ENCODE measurements around the gene LRRC58.

DNA sequence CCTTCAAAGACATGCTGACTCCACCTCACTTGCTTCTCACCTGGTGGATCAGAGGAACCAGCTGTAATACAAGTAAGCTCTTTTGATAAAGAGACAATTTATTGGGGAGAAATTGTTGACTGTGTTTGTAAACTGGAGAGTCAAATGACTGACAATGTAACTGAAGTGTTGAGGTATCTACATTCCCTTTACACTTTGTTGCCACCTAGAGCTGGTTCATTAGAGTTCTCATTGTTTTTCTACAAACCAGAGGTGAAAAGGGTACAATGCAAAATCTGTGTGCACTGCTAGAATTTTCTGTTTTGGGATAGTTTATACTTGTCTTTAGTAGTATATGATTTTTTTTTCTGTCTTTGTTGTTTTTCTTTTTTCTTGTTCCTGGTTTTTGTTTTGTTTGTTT lies 8.7 kb upstream of the LRRC58 start:
- TF ChIP-seq, protein P1, sequence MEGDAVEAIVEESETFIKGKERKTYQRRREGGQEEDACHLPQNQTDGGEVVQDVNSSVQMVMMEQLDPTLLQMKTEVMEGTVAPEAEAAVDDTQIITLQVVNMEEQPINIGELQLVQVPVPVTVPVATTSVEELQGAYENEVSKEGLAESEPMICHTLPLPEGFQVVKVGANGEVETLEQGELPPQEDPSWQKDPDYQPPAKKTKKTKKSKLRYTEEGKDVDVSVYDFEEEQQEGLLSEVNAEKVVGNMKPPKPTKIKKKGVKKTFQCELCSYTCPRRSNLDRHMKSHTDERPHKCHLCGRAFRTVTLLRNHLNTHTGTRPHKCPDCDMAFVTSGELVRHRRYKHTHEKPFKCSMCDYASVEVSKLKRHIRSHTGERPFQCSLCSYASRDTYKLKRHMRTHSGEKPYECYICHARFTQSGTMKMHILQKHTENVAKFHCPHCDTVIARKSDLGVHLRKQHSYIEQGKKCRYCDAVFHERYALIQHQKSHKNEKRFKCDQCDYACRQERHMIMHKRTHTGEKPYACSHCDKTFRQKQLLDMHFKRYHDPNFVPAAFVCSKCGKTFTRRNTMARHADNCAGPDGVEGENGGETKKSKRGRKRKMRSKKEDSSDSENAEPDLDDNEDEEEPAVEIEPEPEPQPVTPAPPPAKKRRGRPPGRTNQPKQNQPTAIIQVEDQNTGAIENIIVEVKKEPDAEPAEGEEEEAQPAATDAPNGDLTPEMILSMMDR (conservative IDR thresholded peaks at IDR 0.05; ENCODE audit: low read length), result 0 out of 2 replicates have a peak, but pooled peaks have one; percentile 29
- no peak for TF ChIP-seq EZH2phosphoT487 (IDR thresholded peaks at IDR 0.05; ENCODE audit: borderline replicate concordance, low read depth, low read length)
